Activated CD4-positive, CD25-positive, alpha-beta regulatory T cell treated with anti-CD3 and anti-CD28 coated beads, Interleukin-2, amount 50 U/mL, for 72 hours (primary cell): ENCODE data around the gene SPECC1L.
"Not testable (repeated sequence)": the region's sequence is repeated elsewhere in the genome, so short reads cannot be mapped to it uniquely, and the experiment has no call there.

Experiments used
- DNase-seq: peaks from one replicate; pipeline ENCODE4 v3.0.0; 2021

Gene SPECC1L

GRCh38 chr22:24289114-24289513 is 18.5 kb downstream of the SPECC1L start:
- DNase-seq = no peak

- no peak for DNase-seq
These were observed 19.1 kb downstream of the SPECC1L start for GRCh38 chr22:24289741-24290163.

GRCh38 chr22:24290459-24290858 is 19.8 kb downstream of the SPECC1L start:
- no peak for DNase-seq

- DNase-seq = no peak
These were observed 21.0 kb downstream of the SPECC1L start for GRCh38 chr22:24291515-24292201.

- DNase-seq = not testable (repeated sequence)
These were observed 21.7 kb downstream of the SPECC1L start for GRCh38 chr22:24292202-24292830.

- DNase-seq = not testable (repeated sequence)
These were observed 24.3 kb downstream of the SPECC1L start for GRCh38 chr22:24294913-24295312.

- not testable (repeated sequence) for DNase-seq
These were observed 28.0 kb downstream of the SPECC1L start for GRCh38 chr22:24298497-24299155.

- not testable (repeated sequence) for DNase-seq
These were observed 29.9 kb downstream of the SPECC1L start for GRCh38 chr22:24300522-24300921.

- DNase-seq = no peak
These were observed 32.0 kb downstream of the SPECC1L start for GRCh38 chr22:24302591-24302990.

- DNase-seq = no peak
These were observed 32.4 kb downstream of the SPECC1L start for GRCh38 chr22:24303007-24303406.

- no peak for DNase-seq
These were observed 33.5 kb downstream of the SPECC1L start for GRCh38 chr22:24304062-24304675.

- DNase-seq = no peak
These were observed 34.6 kb downstream of the SPECC1L start for GRCh38 chr22:24305260-24305692.

- no peak for DNase-seq
These were observed 40.3 kb downstream of the SPECC1L start for GRCh38 chr22:24310969-24311368.

- no peak for DNase-seq
These were observed 44.8 kb downstream of the SPECC1L start for GRCh38 chr22:24315367-24315966.

GRCh38 chr22:24316264-24316663 is 45.6 kb downstream of the SPECC1L start:
- not testable (repeated sequence) for DNase-seq

- not testable (repeated sequence) for DNase-seq
These were observed 46.9 kb downstream of the SPECC1L start for GRCh38 chr22:24317511-24317910.

- DNase-seq = no peak
These were observed 48.8 kb downstream of the SPECC1L start for GRCh38 chr22:24319451-24319850.

- DNase-seq = no peak
These were observed 51.4 kb downstream of the SPECC1L start for GRCh38 chr22:24321999-24322398.

- no peak for DNase-seq
These were observed 51.9 kb downstream of the SPECC1L start for GRCh38 chr22:24322522-24322921.

GRCh38 chr22:24323233-24323632 is 52.6 kb downstream of the SPECC1L start:
- no peak for DNase-seq

- DNase-seq = no peak
These were observed 53.1 kb downstream of the SPECC1L start for GRCh38 chr22:24323695-24324094.

GRCh38 chr22:24324137-24324536 is 53.5 kb downstream of the SPECC1L start:
- DNase-seq = no peak

- DNase-seq = no peak
These were observed 54.6 kb downstream of the SPECC1L start for GRCh38 chr22:24325105-24325757.
